K562 (cell line): Measurements from ENCODE around the gene ZNF438. TPM values are rescaled to one million over a fixed set of nuclear protein-coding genes. Genes with fewer than 3 reads are reported as not detected.

Experiments used
- CTBP1 ChIP-seq: fragments of 450-650 bp; IDR thresholded peaks from 2 replicates; pipeline ENCODE4 v1.6.1; 2016; ENCODE audit warnings: borderline replicate concordance
- KAT7 ChIP-seq: sonication (generic); formaldehyde crosslinking; IDR thresholded peaks from 2 replicates; pipeline ENCODE4 v1.8.0; 2022; ENCODE audit warnings: missing genetic modification reagents, mild to moderate bottlenecking, borderline replicate concordance
- MBD1 ChIP-seq: fragments of 250-450 bp; sonication (Bioruptor Pico); IDR thresholded peaks from 2 replicates; pipeline ENCODE4 v1.8.0; 2022; ENCODE audit warnings: inconsistent platforms
- POLR2H ChIP-seq: IDR thresholded peaks from 2 replicates; pipeline ENCODE4 v1.6.1; 2016; ENCODE audit warnings: missing genetic modification characterization, low read depth, mild to moderate bottlenecking, control low read depth, missing compliant biosample characterization, moderate library complexity
- RREB1 ChIP-seq: fragments of 250-450 bp; sonication (Bioruptor Pico); IDR thresholded peaks from 2 replicates; pipeline ENCODE4 v1.4.0; 2020
- SAFB2 ChIP-seq: fragments of 200-400 bp; formaldehyde crosslinking; IDR thresholded peaks from 2 replicates; pipeline ENCODE4 v1.6.1; 2018; ENCODE audit warnings: borderline replicate concordance, low read length, low read depth, moderate library complexity; ENCODE audit not compliant: severe bottlenecking
- TEAD2 ChIP-seq: fragments of 450-650 bp; IDR thresholded peaks from 2 replicates; pipeline ENCODE4 v1.6.1; 2016; ENCODE audit warnings: missing genetic modification characterization, control low read depth, missing compliant biosample characterization
- WHSC1 ChIP-seq: IDR thresholded peaks from one replicate; pipeline ENCODE4 v1.6.1; 2012; ENCODE audit warnings: low read length, control low read depth, inconsistent platforms
- ZNF77 ChIP-seq: fragments of 250-450 bp; sonication (Bioruptor Pico); IDR thresholded peaks from 2 replicates; pipeline ENCODE4 v1.5.0; 2020
- polyA plus RNA-seq, 8 experiments: library from polyadenylated mRNA; depleted of rRNA in 4 of 8; stranded (reverse) in 5 of 8; unstranded in 3 of 8; fragments of >200 nt; fragmentation: Nextera tagmentation in 2 of 8; fragmentation: Illumina TruSeq in 1 of 8; extraction: Ambion mirVana in 2 of 8; extraction: Trizol in 1 of 8; gene quantifications; 2 replicates each; pipeline versions ENCODE4 v1.2.1 to v1.2.3, GENCODE V29; 2011 to 2014; ENCODE audit warnings: inconsistent platforms in 1 of 8, missing spikeins in 1 of 8
- total RNA-seq, 7 experiments: library from RNA; depleted of rRNA in 6 of 7; stranded (reverse); fragments of >200 nt in 6 of 7; fragmentation: Illumina TruSeq in 2 of 7; extraction: Trizol in 2 of 7; gene quantifications; 2 replicates each; pipeline versions ENCODE4 v1.2.1 to v1.2.3, GENCODE V29; 2011 to 2021; ENCODE audit warnings: low replicate concordance in 1 of 7
- TF ChIP-seq, protein P1 (sequence below): fragments of 250-450 bp; sonication (Bioruptor Pico); IDR thresholded peaks from 2 replicates; pipeline ENCODE4 v1.4.0; 2020; ENCODE audit warnings: mild to moderate bottlenecking, moderate library complexity

Gene ZNF438
- total and polyA plus RNA-seq, 9 of the 15 experiments (the other 6 are each of a cell fraction or from before 2014, with no cell fraction given), result 0.45 to 1.5 (median 0.91) TPM

- TF ChIP-seq RREB1 (CRISPR knock-in tag), result no peak
- TF ChIP-seq KAT7, result no peak
- no peak for TF ChIP-seq ZNF77 (CRISPR knock-in tag)
- no peak for TF ChIP-seq MBD1
- no peak for TF ChIP-seq POLR2H (tag)
- TF ChIP-seq, protein P1, sequence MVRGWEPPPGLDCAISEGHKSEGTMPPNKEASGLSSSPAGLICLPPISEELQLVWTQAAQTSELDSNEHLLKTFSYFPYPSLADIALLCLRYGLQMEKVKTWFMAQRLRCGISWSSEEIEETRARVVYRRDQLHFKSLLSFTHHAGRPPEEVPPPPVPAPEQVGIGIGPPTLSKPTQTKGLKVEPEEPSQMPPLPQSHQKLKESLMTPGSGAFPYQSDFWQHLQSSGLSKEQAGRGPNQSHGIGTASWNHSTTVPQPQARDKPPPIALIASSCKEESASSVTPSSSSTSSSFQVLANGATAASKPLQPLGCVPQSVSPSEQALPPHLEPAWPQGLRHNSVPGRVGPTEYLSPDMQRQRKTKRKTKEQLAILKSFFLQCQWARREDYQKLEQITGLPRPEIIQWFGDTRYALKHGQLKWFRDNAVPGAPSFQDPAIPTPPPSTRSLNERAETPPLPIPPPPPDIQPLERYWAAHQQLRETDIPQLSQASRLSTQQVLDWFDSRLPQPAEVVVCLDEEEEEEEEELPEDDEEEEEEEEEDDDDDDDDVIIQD, result no peak
- no peak for TF ChIP-seq TEAD2 (tag)
- no peak for TF ChIP-seq WHSC1
- TF ChIP-seq SAFB2, result no peak
- no peak for TF ChIP-seq CTBP1
These were observed 41.3 kb downstream of the ZNF438 start (continued) for GRCh38 chr10:30990351-30990750.
